Osteoblast (primary cell): ENCODE results near the gene HS3ST6. TPM values are rescaled to one million over a fixed set of nuclear protein-coding genes. Genes with fewer than 3 reads are reported as not detected.

Experiments
- DNase-seq: peaks from one replicate; pipeline ENCODE4 v3.0.0; 2011; ENCODE audit warnings: low spot score, mixed read lengths; ENCODE audit not compliant: insufficient read length; ENCODE audit errors: missing footprints
- H2AFZ ChIP-seq: 2 replicates; pipeline ENCODE4 v1.6.0; 2011; ENCODE audit warnings: mild to moderate bottlenecking, low read length
- H3K27ac ChIP-seq: 2 replicates; pipeline ENCODE4 v1.5.1; 2011; ENCODE audit warnings: mild to moderate bottlenecking, low read depth, low read length, moderate library complexity
- H3K27me3 ChIP-seq: 2 replicates; pipeline ENCODE4 v1.6.0; 2012; ENCODE audit warnings: mild to moderate bottlenecking, control low read depth, inconsistent platforms, low read length, moderate library complexity; ENCODE audit not compliant: insufficient read depth
- H3K36me3 ChIP-seq: 2 replicates; pipeline ENCODE4 v1.5.1; 2011; ENCODE audit warnings: mild to moderate bottlenecking, low read length, control low read depth, moderate library complexity; ENCODE audit not compliant: insufficient read depth
- H3K4me1 ChIP-seq: 2 replicates; pipeline ENCODE4 v1.5.1; 2011; ENCODE audit warnings: mild to moderate bottlenecking, low read length, control low read depth, moderate library complexity; ENCODE audit not compliant: insufficient read depth
- H3K4me2 ChIP-seq: 2 replicates; pipeline ENCODE4 v1.6.0; 2011; ENCODE audit warnings: mild to moderate bottlenecking, low read length; ENCODE audit not compliant: insufficient read depth
- H3K4me3 ChIP-seq: fragments of 200-600 bp; sonication (generic); 3 replicates; pipeline ENCODE4 v1.5.1; 2012; ENCODE audit warnings: mild to moderate bottlenecking, low read length, inconsistent platforms; ENCODE audit not compliant: insufficient read depth
- H3K79me2 ChIP-seq: 2 replicates; pipeline ENCODE4 v1.6.0; 2012; ENCODE audit warnings: mild to moderate bottlenecking, low read length, control low read depth, inconsistent platforms; ENCODE audit not compliant: insufficient read depth
- H3K9me3 ChIP-seq: 2 replicates; pipeline ENCODE4 v1.5.1; 2011; ENCODE audit warnings: low read depth, low read length, control low read depth
- H4K20me1 ChIP-seq: 2 replicates; pipeline ENCODE4 v1.6.0; 2012; ENCODE audit warnings: mild to moderate bottlenecking, low read length, control low read depth; ENCODE audit not compliant: insufficient read depth
- total RNA-seq: library from RNA; depleted of rRNA; stranded (reverse); fragments of >200 nt; gene quantifications from 2 replicates; pipeline ENCODE4 v1.2.3, GENCODE V29; 2012
- TF ChIP-seq, protein P1 (sequence below): IDR thresholded peaks from 2 replicates; pipeline ENCODE4 v1.5.1; 2011; ENCODE audit warnings: mild to moderate bottlenecking, low read depth, low read length, moderate library complexity; ENCODE audit errors: extremely low read depth

HS3ST6 gene
- total RNA-seq, 1 donor: not detected

DNA sequence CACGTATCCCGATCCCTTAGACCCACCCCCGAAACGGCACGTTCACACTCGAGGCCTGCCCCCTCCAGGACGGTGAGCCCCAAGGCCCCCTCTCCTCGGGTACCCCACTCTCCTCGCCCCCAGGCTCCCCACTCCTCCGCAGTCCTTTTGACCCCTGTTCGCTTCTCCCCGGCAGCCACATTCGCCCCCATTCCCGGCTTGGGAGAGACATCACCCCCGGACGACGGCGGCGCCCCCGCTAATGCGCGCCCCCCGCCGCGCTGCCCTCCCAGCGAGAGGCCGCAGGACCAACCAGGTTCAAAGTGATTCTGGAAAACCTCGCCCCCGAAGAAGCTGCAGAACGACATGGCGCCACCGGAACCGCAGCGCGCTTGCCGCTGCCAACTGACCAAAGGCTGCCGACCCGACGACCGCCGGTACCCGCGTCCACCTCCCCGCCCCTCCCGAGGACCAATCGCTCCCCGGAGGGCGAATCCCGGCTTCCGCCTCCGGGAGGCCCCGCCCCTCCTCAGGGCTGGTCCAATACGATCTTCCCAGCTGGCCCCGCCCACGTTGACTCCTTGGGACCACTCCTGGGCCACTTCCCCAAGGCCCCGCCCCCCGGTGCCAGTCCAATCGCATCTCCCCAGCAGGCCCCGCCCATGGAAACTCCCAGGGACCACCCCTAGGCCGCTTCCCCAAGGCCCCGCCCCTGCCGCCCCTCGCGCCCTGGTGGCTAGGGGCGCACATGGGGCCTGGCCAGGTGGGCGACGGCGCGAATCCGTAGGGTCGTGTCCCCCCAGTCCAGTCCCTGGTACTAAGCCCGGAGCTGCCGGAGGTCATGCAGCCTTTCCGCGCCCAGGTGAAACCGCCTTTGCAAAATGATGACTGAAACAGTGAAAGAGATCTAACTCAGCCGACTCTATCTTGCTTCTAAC is 24.9 kb upstream of the HS3ST6 start, which contains the start of gene MSRB1:
MSRB1 (minus strand) TSS at position 390 of the 917 bp plus-strand sequence; CDS start at position 347, 43 bp downstream.
- Histone ChIP-seq H2AFZ (peak within 1 kb of the TSS; percentile 89), H3K79me2 (no peaks in the 10 kb centered on the region), H3K9me3 (no peaks in the 10 kb centered on the region), H3K27me3 (no peaks in the 10 kb centered on the region), H3K4me3 (peak within 1 kb of the TSS; percentile 94), H3K27ac (peak within 1 kb of the TSS; percentile 33), H4K20me1 (no peaks in the 10 kb centered on the region), H3K36me3 (peaks cover 14% of the 10 kb centered on the region), H3K4me1 (peaks cover 10% of the 10 kb centered on the region), H3K4me2 (peak within 1 kb of the TSS; percentile 95)
- DNase-seq: peak; percentile 100
- TF ChIP-seq, protein P1, sequence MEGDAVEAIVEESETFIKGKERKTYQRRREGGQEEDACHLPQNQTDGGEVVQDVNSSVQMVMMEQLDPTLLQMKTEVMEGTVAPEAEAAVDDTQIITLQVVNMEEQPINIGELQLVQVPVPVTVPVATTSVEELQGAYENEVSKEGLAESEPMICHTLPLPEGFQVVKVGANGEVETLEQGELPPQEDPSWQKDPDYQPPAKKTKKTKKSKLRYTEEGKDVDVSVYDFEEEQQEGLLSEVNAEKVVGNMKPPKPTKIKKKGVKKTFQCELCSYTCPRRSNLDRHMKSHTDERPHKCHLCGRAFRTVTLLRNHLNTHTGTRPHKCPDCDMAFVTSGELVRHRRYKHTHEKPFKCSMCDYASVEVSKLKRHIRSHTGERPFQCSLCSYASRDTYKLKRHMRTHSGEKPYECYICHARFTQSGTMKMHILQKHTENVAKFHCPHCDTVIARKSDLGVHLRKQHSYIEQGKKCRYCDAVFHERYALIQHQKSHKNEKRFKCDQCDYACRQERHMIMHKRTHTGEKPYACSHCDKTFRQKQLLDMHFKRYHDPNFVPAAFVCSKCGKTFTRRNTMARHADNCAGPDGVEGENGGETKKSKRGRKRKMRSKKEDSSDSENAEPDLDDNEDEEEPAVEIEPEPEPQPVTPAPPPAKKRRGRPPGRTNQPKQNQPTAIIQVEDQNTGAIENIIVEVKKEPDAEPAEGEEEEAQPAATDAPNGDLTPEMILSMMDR: no peak

DNA sequence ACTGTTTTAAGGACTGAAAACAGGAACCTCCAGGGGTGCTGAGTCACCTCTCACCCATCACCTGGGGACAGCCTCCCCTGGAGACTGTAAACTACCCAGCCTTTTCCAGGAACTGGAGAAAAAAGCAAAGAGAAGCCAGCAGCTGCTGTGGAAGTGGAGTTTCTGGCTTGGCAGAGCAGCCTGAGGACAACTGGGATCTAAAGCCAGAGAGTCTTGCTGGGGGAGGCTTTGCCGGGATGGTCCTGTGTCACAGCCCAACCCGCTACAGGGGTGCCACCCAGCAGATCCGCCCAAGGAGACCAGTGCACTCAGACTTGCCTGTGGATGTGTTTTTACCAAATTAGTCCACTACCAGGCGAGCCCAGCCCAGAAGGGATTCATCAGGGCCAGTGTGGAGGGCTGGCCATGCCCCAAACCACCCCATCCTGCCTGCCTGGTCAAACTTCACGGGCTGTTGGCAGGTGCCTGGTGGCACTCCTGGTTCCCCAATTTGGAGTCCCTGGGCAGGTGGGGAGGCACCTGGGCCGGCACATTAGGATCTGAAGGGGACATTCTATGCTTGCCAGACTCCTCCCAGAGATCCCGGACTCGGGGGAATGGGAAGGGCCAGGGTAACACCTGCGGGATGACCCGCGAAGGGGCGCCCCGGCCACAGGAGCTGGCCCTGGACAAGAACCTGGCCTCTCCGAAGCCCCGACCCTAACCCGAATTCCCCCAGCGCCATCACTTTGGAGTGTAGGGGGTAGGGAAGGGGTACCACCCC is 24.0 kb upstream of the HS3ST6 start:
- DNase-seq: peak; percentile 87
- Histone ChIP-seq H3K27ac (peak overlapping the region; percentile 33), H3K9me3 (no peaks in the 10 kb centered on the region)

DNA sequence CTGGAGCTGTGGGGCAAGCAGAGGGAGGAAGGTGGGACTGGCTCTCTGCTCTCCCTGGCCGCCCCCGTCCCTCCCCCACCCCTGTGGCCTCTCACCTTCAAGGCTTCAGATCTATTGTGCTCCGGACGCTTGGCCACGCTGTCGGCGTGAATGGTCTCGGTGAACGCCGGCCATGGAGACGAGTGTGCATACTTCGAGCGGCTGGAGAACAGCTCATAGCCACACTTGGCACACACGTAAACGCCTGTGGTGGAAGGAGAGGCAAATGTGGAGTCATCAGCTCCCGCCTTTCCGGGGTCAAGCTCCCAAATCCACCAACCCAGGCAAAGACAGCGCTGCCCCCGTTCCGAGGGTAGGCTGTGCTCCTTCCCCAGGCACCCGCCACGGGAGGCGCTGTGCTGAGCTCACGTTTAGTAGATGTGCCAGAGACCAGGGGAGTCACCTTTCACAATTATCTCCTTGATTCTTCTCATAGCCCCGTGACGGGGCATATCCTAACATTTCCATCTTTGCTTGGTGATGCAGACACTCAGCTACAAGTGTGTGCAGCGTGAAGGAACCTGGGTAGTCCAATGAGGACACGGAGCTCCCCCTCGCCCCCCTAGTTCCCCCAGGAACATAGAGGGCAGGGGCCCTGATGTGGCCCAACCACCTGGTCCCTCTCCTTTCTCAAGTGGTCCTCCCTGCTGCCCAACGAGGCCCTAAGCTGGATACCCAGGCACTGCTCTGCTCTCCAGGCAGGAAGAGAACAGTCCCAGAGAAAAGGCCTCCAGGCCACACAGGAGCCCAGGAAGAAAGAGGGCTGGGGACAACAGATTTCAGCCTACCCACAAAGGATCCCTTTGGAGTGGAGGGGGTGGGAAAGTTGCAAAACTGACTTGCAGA is 23.2 kb upstream of the HS3ST6 start:
- no peaks in the 10 kb centered on the region for H3K79me2 ChIP-seq
- H3K27ac ChIP-seq: no peak overlapping the region
- H3K4me3 ChIP-seq: peak overlapping the region; percentile 94
- peak overlapping the region; percentile 95 for H3K4me2 ChIP-seq
- peaks cover 10% of the 10 kb centered on the region for H3K4me1 ChIP-seq
- no peaks in the 10 kb centered on the region for H3K27me3 ChIP-seq
- H4K20me1 ChIP-seq: no peaks in the 10 kb centered on the region
- H3K9me3 ChIP-seq: no peaks in the 10 kb centered on the region
- DNase-seq: peak; percentile 83
- no peak overlapping the region for H2AFZ ChIP-seq
- H3K36me3 ChIP-seq: peaks cover 14% of the 10 kb centered on the region
- TF ChIP-seq, protein P1: no peak

More for the DNA sequence above, 24.0 kb upstream of the HS3ST6 start:
- H3K79me2 ChIP-seq: no peaks in the 10 kb centered on the region
- peak overlapping the region; percentile 89 for H2AFZ ChIP-seq
- H3K4me3 ChIP-seq: peak overlapping the region; percentile 94
- peak overlapping the region; percentile 95 for H3K4me2 ChIP-seq
- peaks cover 14% of the 10 kb centered on the region for H3K36me3 ChIP-seq
- H3K27me3 ChIP-seq: no peaks in the 10 kb centered on the region
- peaks cover 10% of the 10 kb centered on the region for H3K4me1 ChIP-seq
- no peaks in the 10 kb centered on the region for H4K20me1 ChIP-seq
- TF ChIP-seq, protein P1: no peak
